ENCODE data around the gene MYL10. TPM values are rescaled to one million over a fixed set of nuclear protein-coding genes. Genes with fewer than 3 reads are reported as not detected.

Gene MYL10
- total RNA-seq, 1 experiment from 2014 or later = not detected

- in situ Hi-C loops (cut with HindIII; ENCODE audit: low pct_unique_long_range_greater_than_20kb, low sequenced_read_pairs) = no loop called here
Measured at GRCh38 chr7:101626069-101626671, 2.9 kb downstream of the MYL10 start.

GRCh38 chr7:101625031-101625791 lies 3.9 kb downstream of the MYL10 start:
- DNase-seq (ENCODE audit: low read depth, low spot score) = no peak
- in situ Hi-C loops (cut with HindIII; ENCODE audit: low pct_unique_long_range_greater_than_20kb, low sequenced_read_pairs) = no loop called here

More at GRCh38 chr7:101626069-101626671, 2.9 kb downstream of the MYL10 start:
- no peak for DNase-seq (ENCODE audit: low read depth, low spot score)

GRCh38 chr7:101624246-101625001 lies 4.7 kb downstream of the MYL10 start:
- in situ Hi-C loops (cut with HindIII; ENCODE audit: low pct_unique_long_range_greater_than_20kb, low sequenced_read_pairs) = no loop called here
- DNase-seq (ENCODE audit: low read depth, low spot score) = no peak

- DNase-seq (ENCODE audit: low read depth, low spot score) = no peak
- in situ Hi-C loops (cut with HindIII; ENCODE audit: low pct_unique_long_range_greater_than_20kb, low sequenced_read_pairs) = no loop called here
Measured at GRCh38 chr7:101622609-101623173, 6.4 kb downstream of the MYL10 start.

- in situ Hi-C loops (cut with HindIII; ENCODE audit: low pct_unique_long_range_greater_than_20kb, low sequenced_read_pairs) = no loop called here
- no peak for DNase-seq (ENCODE audit: low read depth, low spot score)
Measured at GRCh38 chr7:101620991-101621390, 8.1 kb downstream of the MYL10 start.

GRCh38 chr7:101620395-101620794 lies 8.7 kb downstream of the MYL10 start:
- in situ Hi-C loops (cut with HindIII; ENCODE audit: low pct_unique_long_range_greater_than_20kb, low sequenced_read_pairs) = no loop called here
- DNase-seq (ENCODE audit: low read depth, low spot score) = no peak

GRCh38 chr7:101618916-101619315 lies 10.2 kb downstream of the MYL10 start:
- DNase-seq (ENCODE audit: low read depth, low spot score) = peak; percentile 40
- in situ Hi-C loops (cut with HindIII; ENCODE audit: low pct_unique_long_range_greater_than_20kb, low sequenced_read_pairs) = no loop called here

- in situ Hi-C loops (cut with HindIII; ENCODE audit: low pct_unique_long_range_greater_than_20kb, low sequenced_read_pairs) = no loop called here
- peak; percentile 55 for DNase-seq (ENCODE audit: low read depth, low spot score)
Measured at GRCh38 chr7:101618207-101618839, 10.8 kb downstream of the MYL10 start.

GRCh38 chr7:101617451-101618206 lies 11.5 kb downstream of the MYL10 start:
- in situ Hi-C loops (cut with HindIII; ENCODE audit: low pct_unique_long_range_greater_than_20kb, low sequenced_read_pairs) = no loop called here
- no peak for DNase-seq (ENCODE audit: low read depth, low spot score)

GRCh38 chr7:101615446-101615845 lies 13.7 kb downstream of the MYL10 start:
- DNase-seq (ENCODE audit: low read depth, low spot score) = no peak
- in situ Hi-C loops (cut with HindIII; ENCODE audit: low pct_unique_long_range_greater_than_20kb, low sequenced_read_pairs) = no loop called here

- no peak for DNase-seq (ENCODE audit: low read depth, low spot score)
- in situ Hi-C loops (cut with HindIII; ENCODE audit: low pct_unique_long_range_greater_than_20kb, low sequenced_read_pairs) = no loop called here
Measured at GRCh38 chr7:101614939-101615302, 14.2 kb downstream of the MYL10 start.

- DNase-seq (ENCODE audit: low read depth, low spot score) = no peak
- in situ Hi-C loops (cut with HindIII; ENCODE audit: low pct_unique_long_range_greater_than_20kb, low sequenced_read_pairs) = no loop called here
Measured at GRCh38 chr7:101614098-101614938, 14.8 kb downstream of the MYL10 start.

- in situ Hi-C loops (cut with HindIII; ENCODE audit: low pct_unique_long_range_greater_than_20kb, low sequenced_read_pairs) = no loop called here
- no peak for DNase-seq (ENCODE audit: low read depth, low spot score)
Measured at GRCh38 chr7:101612885-101613515, 16.1 kb downstream of the MYL10 start.

- DNase-seq (ENCODE audit: low read depth, low spot score) = no peak
- in situ Hi-C loops (cut with HindIII; ENCODE audit: low pct_unique_long_range_greater_than_20kb, low sequenced_read_pairs) = no loop called here
Measured at GRCh38 chr7:101608772-101609713, 20.1 kb downstream of the MYL10 start.

GRCh38 chr7:101606498-101606923 lies 22.6 kb downstream of the MYL10 start:
- no peak for DNase-seq (ENCODE audit: low read depth, low spot score)
- in situ Hi-C loops (cut with HindIII; ENCODE audit: low pct_unique_long_range_greater_than_20kb, low sequenced_read_pairs) = no loop called here

All from SK-MEL-5 (cell line).